H4 (cell line): ENCODE measurements around the gene ACOXL. TPM values are rescaled to one million over a fixed set of nuclear protein-coding genes. Genes with fewer than 3 reads are reported as not detected.
"Not testable (repeated sequence)": the region's sequence is repeated elsewhere in the genome, so short reads cannot be mapped to it uniquely, and the experiment has no call there.

ENCODE experiments used
- DNase-seq: peaks from one replicate; pipeline ENCODE4 v3.0.0-alpha.2; 2015; ENCODE audit warnings: low spot score
- total RNA-seq: library from RNA; depleted of rRNA; stranded (reverse); fragments of >200 nt; shearing (Covaris generic); gene quantifications from 2 replicates; pipeline ENCODE4 v1.2.3, GENCODE V29; 2014

ACOXL gene
- total RNA-seq, 1 experiment from 2014 or later, result not detected

GRCh38 chr2:111039628-111040383, 307.4 kb downstream of the ACOXL start:
- no peak for DNase-seq

DNA sequence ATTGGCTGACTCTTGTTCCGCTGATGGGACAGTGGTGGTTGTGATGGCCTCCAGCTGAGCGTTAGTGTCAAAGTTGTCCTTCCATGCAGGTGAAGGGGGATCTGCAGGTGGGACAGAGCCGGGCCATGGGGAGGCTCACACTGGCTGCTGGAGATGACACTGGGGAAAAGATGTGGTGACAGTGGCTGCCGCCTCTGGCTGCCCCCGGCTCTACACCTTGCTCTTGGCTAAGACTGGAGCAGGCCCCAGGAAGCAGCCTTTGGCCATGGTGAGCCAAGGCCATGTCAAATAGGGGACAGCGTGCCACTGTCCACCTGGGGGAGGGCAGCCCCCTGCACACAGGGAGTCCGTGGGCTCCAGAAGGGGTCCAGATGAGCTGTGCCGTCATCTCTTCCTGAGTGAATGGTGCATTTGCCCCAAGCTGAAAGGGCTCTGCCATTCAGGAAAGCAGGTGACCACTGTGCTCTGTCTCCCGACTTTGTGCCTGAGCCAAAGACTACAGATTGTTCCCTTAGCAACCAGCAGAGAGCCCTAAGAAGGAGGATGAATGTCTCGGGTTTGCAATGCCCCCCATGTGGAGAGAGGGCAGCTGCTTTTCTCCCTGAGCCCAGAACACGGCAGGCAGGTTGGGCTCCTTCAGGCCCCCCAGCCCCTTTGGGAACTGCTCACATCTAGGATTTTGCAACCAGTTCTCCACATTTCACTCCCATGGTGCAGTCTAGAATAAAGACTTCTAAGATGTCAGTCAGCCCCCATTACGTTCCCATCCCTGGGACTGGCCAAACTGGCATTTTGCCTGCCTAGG, 309.2 kb downstream of the ACOXL start:
- no peak for DNase-seq

DNA sequence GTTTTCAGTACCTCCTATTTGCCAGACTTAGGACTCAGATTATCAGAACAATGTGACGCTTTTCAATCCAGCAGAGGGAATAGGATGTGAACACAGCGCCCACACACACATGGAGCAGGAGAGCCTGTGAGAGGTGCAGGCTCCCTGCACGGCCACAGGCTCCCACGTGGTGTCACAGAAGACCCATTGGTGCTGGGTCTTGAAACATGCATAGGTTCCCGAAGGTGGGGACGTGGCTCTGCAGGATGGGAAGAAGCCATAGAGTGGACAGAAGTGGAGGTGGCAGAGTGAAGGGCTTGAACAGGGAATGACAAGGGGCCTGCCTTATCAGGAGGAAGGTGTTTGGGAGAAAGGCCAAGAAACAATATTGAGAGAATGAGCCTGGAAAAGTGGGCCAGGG, 309.9 kb downstream of the ACOXL start:
- DNase-seq, result no peak

DNA sequence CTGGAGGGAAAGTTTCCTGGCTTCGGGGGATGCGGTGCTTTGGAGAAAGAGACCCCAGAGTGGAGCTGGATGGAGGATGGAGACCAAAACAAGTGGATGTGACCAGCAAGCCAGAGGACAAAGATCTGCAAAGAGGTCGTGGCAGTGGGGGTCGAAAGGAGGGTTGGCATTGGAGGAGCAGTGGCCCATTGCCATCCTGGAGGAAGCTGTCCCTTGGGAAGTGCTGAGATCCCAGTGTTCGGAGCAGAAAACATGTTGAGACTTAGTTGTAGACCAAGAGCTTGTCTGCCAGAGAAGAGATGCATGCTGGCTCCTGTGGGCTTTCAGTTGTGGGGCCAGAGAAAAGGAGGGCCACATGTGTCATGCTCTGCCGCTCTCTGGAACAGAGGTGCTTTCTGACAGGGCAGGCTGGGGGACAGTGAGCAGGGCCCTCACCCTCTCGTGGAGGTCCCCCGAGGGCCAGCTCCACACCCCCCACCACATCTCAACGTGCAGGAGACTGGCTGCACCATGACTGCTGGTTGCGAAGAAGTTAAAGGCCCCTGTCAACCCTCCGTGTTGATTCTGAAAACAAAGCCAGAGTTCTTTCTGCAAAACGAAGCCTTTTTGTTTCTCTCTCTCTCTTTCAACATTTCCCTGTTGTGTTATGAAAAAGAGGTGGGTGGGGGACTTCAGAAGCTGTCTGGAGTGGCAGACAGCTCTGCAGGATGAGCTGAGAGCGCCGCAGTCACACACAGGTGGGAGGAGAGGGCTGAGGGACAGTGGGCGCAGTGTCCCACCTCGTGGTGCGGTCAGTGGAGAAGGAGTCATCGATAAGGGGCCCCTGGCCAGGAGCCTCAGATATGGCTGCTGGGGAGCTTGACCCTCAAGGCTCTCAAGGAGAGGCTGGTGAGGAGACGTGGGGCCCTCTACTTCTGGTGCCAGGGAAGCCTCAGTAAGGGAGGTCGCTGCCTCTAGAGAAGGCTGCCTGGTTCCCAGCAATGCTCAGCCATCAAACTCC, 310.7 kb downstream of the ACOXL start:
- no peak for DNase-seq

- DNase-seq, result no peak
Measured at GRCh38 chr2:111044066-111044465, 311.7 kb downstream of the ACOXL start.

DNA sequence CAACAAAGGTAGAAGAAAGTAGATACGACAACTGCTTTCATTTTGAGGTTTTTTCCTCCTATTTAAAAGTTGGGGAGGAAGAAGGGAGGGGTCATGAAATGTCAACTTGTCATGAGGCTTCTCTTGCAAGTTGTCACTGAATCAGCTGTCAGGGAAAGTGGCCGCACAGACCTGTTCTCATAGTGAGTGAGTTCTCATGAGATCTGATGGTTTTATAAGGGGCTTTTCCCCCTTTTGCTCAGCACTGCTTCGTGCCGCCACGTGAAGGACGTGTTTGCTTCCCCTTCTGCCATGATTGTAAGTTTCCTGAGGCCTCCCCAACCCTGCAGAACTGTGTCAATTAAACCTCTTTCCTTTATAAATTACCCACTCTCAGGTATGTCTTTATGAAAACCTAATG, 312.9 kb downstream of the ACOXL start:
- not testable (repeated sequence) for DNase-seq

- no peak for DNase-seq
Measured at GRCh38 chr2:111045771-111046444, 313.5 kb downstream of the ACOXL start.

GRCh38 chr2:111046670-111047069, 314.3 kb downstream of the ACOXL start:
- DNase-seq, result no peak

DNA sequence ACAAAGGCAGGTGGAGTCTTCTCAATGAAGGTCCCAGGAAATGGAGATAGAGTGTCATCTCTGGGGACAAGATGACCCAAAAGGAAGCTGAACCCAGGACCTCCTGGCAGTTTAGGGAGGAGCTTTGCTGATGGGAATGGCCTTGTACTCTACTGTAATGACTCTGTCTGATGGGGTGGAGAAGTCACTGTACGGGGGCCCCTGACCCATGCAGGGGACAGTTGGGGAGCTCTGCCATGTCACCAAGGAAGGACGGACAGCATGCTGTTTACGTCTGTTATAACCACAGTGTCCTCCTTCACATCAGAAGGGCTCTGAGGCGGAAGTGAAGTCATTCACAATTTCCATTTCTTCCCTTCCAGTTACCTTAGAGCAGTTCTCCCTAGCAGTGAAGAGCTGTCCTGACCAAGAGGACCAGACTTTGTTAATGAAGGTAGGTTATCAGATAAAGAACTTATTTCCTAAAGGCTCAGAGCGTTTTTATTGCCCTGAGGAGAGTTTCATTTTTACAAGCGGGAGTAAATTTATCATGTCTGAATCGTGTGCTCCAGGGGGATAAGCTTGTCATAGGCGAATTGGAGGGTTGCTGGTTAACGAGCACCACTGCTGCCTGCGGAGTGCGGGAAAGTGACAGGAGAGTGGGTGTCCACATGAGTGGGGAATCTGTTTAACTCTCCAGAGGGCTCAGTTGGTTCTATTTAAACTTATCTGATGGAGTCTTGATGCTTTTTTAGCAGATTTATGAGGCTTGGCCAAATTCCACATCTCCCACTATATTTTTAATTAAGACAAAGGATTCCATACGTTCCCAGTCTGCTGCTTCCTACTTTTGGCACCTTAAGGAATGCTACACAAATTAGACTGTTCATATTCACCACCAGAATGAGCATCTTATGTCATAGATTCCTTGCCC, 316.7 kb downstream of the ACOXL start:
- DNase-seq, result no peak

GRCh38 chr2:111049792-111050640, 317.6 kb downstream of the ACOXL start:
- DNase-seq, result peak; percentile 52

- DNase-seq, result no peak
Measured at GRCh38 chr2:111050701-111051376, 318.5 kb downstream of the ACOXL start.

GRCh38 chr2:111052621-111053020, 320.2 kb downstream of the ACOXL start:
- no peak for DNase-seq

DNA sequence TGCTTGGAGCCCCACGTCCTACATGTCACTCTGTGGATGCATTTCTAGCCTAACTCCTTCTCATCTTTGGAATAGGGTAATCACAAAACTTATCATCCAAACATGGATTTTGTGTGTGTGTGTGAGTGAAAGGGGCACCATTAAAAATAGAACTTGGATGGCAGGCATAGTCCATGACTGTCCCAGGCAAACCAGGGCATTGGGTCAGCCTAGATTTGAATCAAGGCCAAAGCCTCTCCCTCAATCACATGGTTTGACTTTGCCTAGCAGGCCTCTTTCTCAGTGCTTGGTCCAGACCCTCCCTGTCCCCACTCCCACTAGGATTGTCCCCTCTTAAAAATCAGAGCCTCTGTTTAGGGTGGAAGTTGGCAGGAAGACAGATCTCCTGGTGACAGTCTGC, 320.9 kb downstream of the ACOXL start:
- no peak for DNase-seq

- DNase-seq, result no peak
Measured at GRCh38 chr2:111053825-111054515, 321.6 kb downstream of the ACOXL start.

- DNase-seq, result no peak
Measured at GRCh38 chr2:111054791-111055691, 322.7 kb downstream of the ACOXL start.

- no peak for DNase-seq
Measured at GRCh38 chr2:111055735-111056134, 323.4 kb downstream of the ACOXL start.

- no peak for DNase-seq
Measured at GRCh38 chr2:111057045-111057444, 324.7 kb downstream of the ACOXL start.
